SK-N-SH treated with all-trans-retinoic acid at 6 μM for 48 hours (cell line): Measurements from ENCODE around the gene SYK.

ENCODE experiments used
- ATAC-seq: fragments of 200-7000 bp; cut with Tn5 transposase; 3 replicates; pipeline ENCODE4 v1.9.1; 2020; ENCODE audit warnings: mild to moderate bottlenecking, moderate library complexity
- ARNTL ChIP-seq: fragments of 450-650 bp; formaldehyde crosslinking; IDR thresholded peaks from 2 replicates; pipeline ENCODE4 v1.5.0; 2020; ENCODE audit warnings: low read depth, mild to moderate bottlenecking, moderate library complexity, borderline replicate concordance
- CREB5 ChIP-seq: fragments of 250-450 bp; sonication (Bioruptor Pico); IDR thresholded peaks from 2 replicates; pipeline ENCODE4 v1.5.1; 2020; ENCODE audit warnings: low read depth, mild to moderate bottlenecking, moderate library complexity
- CSDC2 ChIP-seq: fragments of 250-450 bp; sonication (Bioruptor Pico); IDR thresholded peaks from 2 replicates; pipeline ENCODE4 v1.5.0; 2020; ENCODE audit warnings: mild to moderate bottlenecking, moderate library complexity
- ESRRG ChIP-seq: fragments of 250-450 bp; sonication (Bioruptor Pico); IDR thresholded peaks from 2 replicates; pipeline ENCODE4 v1.6.1; 2021; ENCODE audit warnings: mild to moderate bottlenecking
- GLIS3 ChIP-seq: fragments of 250-450 bp; sonication (Bioruptor Pico); IDR thresholded peaks from 2 replicates; pipeline ENCODE4 v1.5.0; 2020; ENCODE audit warnings: mild to moderate bottlenecking, moderate library complexity
- PPARA ChIP-seq: fragments of 250-450 bp; sonication (Bioruptor Pico); IDR thresholded peaks from 2 replicates; pipeline ENCODE4 v1.5.0; 2020; ENCODE audit warnings: mild to moderate bottlenecking, borderline replicate concordance
- RARB ChIP-seq: fragments of 250-450 bp; sonication (Bioruptor Pico); IDR thresholded peaks from 2 replicates; pipeline ENCODE4 v1.8.0; 2021; ENCODE audit warnings: mild to moderate bottlenecking, moderate library complexity
- SNAI2 ChIP-seq: fragments of 250-450 bp; sonication (Bioruptor Pico); IDR thresholded peaks from 2 replicates; pipeline ENCODE4 v1.5.0; 2020; ENCODE audit warnings: mild to moderate bottlenecking, moderate library complexity
- TCF4 ChIP-seq: fragments of 250-450 bp; sonication (Bioruptor Pico); IDR thresholded peaks from 2 replicates; pipeline ENCODE4 v1.8.0; 2021; ENCODE audit warnings: mild to moderate bottlenecking, moderate library complexity, borderline replicate concordance
- TOX ChIP-seq: fragments of 250-450 bp; sonication (Bioruptor Pico); IDR thresholded peaks from 2 replicates; pipeline ENCODE4 v1.8.0; 2021; ENCODE audit warnings: mild to moderate bottlenecking, moderate library complexity, borderline replicate concordance
- ZNF565 ChIP-seq: fragments of 450-650 bp; formaldehyde crosslinking; conservative IDR thresholded peaks from 2 replicates; pipeline ENCODE4 v1.5.0; 2020; ENCODE audit warnings: low read depth, mild to moderate bottlenecking, moderate library complexity
- ZNF70 ChIP-seq: fragments of 450-650 bp; formaldehyde crosslinking; IDR thresholded peaks from 2 replicates; pipeline ENCODE4 v1.5.0; 2020; ENCODE audit warnings: mild to moderate bottlenecking, moderate library complexity
- TF ChIP-seq, protein P1 (sequence below): fragments of 250-450 bp; sonication (Bioruptor Pico); IDR thresholded peaks from 2 replicates; pipeline ENCODE4 v1.5.0; 2020; ENCODE audit warnings: mild to moderate bottlenecking, moderate library complexity
- TF ChIP-seq, protein P2 (sequence below): fragments of 250-450 bp; sonication (Bioruptor Pico); IDR thresholded peaks from 2 replicates; pipeline ENCODE4 v1.5.1; 2021; ENCODE audit warnings: mild to moderate bottlenecking, moderate library complexity
- TF ChIP-seq, protein P3 (sequence below): fragments of 250-450 bp; sonication (Bioruptor Pico); IDR thresholded peaks from 2 replicates; pipeline ENCODE4 v1.8.0; 2021; ENCODE audit warnings: low read depth, mild to moderate bottlenecking, moderate library complexity, borderline replicate concordance

SYK gene

DNA sequence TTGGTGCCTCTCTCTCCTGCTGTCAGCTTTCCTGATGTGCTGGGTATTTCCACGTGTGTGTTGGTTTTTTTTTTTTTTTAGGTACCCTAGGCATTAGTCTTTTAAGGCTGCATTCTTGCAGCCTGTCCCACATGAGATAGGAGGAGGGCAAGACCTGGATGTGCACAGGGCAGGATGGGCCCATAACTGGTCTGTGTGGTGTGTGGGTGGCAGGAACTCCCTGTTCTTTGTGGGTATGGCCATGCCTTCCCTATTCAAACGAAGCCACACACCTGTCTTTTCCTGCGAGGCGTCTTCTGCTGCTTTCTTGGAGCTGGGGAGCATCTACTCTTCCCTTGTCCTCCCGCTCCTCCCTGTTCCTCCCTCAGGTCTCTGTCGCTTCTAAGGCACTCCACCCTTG is 6.8 kb downstream of the SYK start:
- TF ChIP-seq SNAI2 (CRISPR knock-in tag) (no peak), ESRRG (no peak), CREB5 (no peak), ARNTL (CRISPR knock-in tag) (no peak), CSDC2 (CRISPR knock-in tag) (no peak), ZNF70 (CRISPR knock-in tag) (no peak)
- TF ChIP-seq, protein P1, sequence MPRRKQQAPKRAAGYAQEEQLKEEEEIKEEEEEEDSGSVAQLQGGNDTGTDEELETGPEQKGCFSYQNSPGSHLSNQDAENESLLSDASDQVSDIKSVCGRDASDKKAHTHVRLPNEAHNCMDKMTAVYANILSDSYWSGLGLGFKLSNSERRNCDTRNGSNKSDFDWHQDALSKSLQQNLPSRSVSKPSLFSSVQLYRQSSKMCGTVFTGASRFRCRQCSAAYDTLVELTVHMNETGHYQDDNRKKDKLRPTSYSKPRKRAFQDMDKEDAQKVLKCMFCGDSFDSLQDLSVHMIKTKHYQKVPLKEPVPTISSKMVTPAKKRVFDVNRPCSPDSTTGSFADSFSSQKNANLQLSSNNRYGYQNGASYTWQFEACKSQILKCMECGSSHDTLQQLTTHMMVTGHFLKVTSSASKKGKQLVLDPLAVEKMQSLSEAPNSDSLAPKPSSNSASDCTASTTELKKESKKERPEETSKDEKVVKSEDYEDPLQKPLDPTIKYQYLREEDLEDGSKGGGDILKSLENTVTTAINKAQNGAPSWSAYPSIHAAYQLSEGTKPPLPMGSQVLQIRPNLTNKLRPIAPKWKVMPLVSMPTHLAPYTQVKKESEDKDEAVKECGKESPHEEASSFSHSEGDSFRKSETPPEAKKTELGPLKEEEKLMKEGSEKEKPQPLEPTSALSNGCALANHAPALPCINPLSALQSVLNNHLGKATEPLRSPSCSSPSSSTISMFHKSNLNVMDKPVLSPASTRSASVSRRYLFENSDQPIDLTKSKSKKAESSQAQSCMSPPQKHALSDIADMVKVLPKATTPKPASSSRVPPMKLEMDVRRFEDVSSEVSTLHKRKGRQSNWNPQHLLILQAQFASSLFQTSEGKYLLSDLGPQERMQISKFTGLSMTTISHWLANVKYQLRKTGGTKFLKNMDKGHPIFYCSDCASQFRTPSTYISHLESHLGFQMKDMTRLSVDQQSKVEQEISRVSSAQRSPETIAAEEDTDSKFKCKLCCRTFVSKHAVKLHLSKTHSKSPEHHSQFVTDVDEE (CRISPR knock-in tag): no peak
- TF ChIP-seq, protein P2, sequence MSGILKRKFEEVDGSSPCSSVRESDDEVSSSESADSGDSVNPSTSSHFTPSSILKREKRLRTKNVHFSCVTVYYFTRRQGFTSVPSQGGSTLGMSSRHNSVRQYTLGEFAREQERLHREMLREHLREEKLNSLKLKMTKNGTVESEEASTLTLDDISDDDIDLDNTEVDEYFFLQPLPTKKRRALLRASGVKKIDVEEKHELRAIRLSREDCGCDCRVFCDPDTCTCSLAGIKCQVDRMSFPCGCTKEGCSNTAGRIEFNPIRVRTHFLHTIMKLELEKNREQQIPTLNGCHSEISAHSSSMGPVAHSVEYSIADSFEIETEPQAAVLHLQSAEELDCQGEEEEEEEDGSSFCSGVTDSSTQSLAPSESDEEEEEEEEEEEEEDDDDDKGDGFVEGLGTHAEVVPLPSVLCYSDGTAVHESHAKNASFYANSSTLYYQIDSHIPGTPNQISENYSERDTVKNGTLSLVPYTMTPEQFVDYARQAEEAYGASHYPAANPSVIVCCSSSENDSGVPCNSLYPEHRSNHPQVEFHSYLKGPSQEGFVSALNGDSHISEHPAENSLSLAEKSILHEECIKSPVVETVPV (CRISPR knock-in tag): no peak
- no peak for ATAC-seq

DNA sequence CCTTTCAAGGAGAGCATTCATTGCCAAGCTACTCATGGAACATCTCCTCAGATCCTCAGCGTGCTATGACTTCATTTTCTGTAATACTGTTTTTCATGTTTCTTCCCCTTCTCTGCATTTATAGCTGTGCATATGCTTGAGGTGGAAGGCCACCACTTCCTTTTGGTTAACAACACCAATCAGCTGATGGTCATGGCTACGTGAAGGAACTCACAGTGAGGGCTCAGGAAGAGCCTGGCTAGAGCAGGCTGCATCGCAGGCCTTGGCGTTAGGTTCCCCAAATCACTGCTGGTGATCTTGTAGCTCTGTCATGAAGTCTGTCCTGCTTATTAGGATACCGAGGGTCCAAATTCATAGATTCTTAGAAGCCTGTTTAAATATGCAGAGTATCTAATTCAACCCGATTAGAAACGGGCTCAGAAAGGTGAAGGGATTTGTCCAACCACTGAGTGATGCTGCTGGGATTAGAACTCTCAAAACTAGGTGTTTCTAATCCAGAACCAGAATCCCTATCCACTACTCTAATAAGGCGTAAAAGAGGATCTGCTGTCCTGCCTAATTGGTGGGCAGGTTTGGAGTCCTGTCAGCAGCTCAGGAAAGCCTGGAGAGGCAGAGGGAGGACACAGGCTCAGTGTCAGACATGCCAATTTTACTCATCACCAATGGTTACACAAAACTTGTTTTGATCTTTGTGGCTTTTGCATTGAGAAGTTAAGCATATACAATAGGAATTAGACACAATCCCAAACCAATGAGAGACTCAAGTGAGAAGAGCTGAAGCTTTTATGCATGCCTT is 7.5 kb downstream of the SYK start:
- TF ChIP-seq, protein P1 (CRISPR knock-in tag): no peak
- TF ChIP-seq ARNTL (CRISPR knock-in tag): no peak
- no peak for ATAC-seq

GRCh38 chr9:90810691-90811090 is 9.1 kb downstream of the SYK start:
- ATAC-seq: no peak
- TF ChIP-seq, protein P1 (CRISPR knock-in tag): no peak
- TF ChIP-seq PPARA (CRISPR knock-in tag): no peak
- TF ChIP-seq, protein P3, sequence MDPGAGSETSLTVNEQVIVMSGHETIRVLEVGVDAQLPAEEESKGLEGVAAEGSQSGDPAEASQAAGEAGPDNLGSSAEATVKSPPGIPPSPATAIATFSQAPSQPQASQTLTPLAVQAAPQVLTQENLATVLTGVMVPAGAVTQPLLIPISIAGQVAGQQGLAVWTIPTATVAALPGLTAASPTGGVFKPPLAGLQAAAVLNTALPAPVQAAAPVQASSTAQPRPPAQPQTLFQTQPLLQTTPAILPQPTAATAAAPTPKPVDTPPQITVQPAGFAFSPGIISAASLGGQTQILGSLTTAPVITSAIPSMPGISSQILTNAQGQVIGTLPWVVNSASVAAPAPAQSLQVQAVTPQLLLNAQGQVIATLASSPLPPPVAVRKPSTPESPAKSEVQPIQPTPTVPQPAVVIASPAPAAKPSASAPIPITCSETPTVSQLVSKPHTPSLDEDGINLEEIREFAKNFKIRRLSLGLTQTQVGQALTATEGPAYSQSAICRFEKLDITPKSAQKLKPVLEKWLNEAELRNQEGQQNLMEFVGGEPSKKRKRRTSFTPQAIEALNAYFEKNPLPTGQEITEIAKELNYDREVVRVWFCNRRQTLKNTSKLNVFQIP (CRISPR knock-in tag): no peak
- no peak for TF ChIP-seq RARB (CRISPR knock-in tag)
- no peak for TF ChIP-seq CREB5
- no peak for TF ChIP-seq TCF4 (CRISPR knock-in tag)
- no peak for TF ChIP-seq SNAI2 (CRISPR knock-in tag)
- no peak for TF ChIP-seq ZNF565
- no peak for TF ChIP-seq ARNTL (CRISPR knock-in tag)
- no peak for TF ChIP-seq GLIS3 (CRISPR knock-in tag)
- no peak for TF ChIP-seq TOX (CRISPR knock-in tag)
